Stimulated activated CD8-positive, alpha-beta memory T cell treated with anti-CD3 and anti-CD28 coated beads, Interleukin-12 subunit alpha, Interleukin-12 subunit beta, amount 100 ng/mL, for 24 hours (primary cell): ENCODE results near the gene LMTK2.

Experiments used
- DNase-seq: peaks from one replicate; pipeline ENCODE4 v3.0.0-alpha.2; 2020; ENCODE audit errors: extremely low read depth

The LMTK2 gene

GRCh38 chr7:98106647-98107312 is at the start of gene LMTK2:
TSS of gene LMTK2 (plus strand) at chr7:98106862. CDS start at chr7:98107178, 316 bp downstream.
- peak; percentile 88 for DNase-seq

- no peak for DNase-seq
These were observed 49.5 kb upstream of the LMTK2 start for GRCh38 chr7:98057157-98057556.

GRCh38 chr7:98058186-98058585 is 48.5 kb upstream of the LMTK2 start:
- no peak for DNase-seq

GRCh38 chr7:98064233-98064632 is 42.4 kb upstream of the LMTK2 start:
- DNase-seq, result no peak

- DNase-seq, result no peak
These were observed 40.5 kb upstream of the LMTK2 start for GRCh38 chr7:98066208-98066607.

- DNase-seq, result no peak
These were observed 39.6 kb upstream of the LMTK2 start for GRCh38 chr7:98066934-98067507.

- no peak for DNase-seq
These were observed 33.6 kb upstream of the LMTK2 start for GRCh38 chr7:98073047-98073446.

GRCh38 chr7:98075801-98076200 is 30.9 kb upstream of the LMTK2 start:
- DNase-seq, result no peak

GRCh38 chr7:98077762-98078161 is 28.9 kb upstream of the LMTK2 start:
- no peak for DNase-seq

GRCh38 chr7:98078197-98078870 is 28.3 kb upstream of the LMTK2 start:
- no peak for DNase-seq

- no peak for DNase-seq
These were observed 26.6 kb upstream of the LMTK2 start for GRCh38 chr7:98079891-98080648.

GRCh38 chr7:98081319-98081718 is 25.3 kb upstream of the LMTK2 start:
- no peak for DNase-seq

- no peak for DNase-seq
These were observed 22.0 kb upstream of the LMTK2 start for GRCh38 chr7:98084631-98085030.

- no peak for DNase-seq
These were observed 21.0 kb upstream of the LMTK2 start for GRCh38 chr7:98085674-98086073.

GRCh38 chr7:98086281-98086718 is 20.4 kb upstream of the LMTK2 start:
- no peak for DNase-seq

- no peak for DNase-seq
These were observed 18.6 kb upstream of the LMTK2 start for GRCh38 chr7:98088109-98088508.

GRCh38 chr7:98090116-98090515 is 16.5 kb upstream of the LMTK2 start:
- no peak for DNase-seq

GRCh38 chr7:98091061-98091460 is 15.6 kb upstream of the LMTK2 start:
- no peak for DNase-seq

GRCh38 chr7:98091523-98091922 is 15.1 kb upstream of the LMTK2 start:
- no peak for DNase-seq

- no peak for DNase-seq
These were observed 9.5 kb upstream of the LMTK2 start for GRCh38 chr7:98097042-98097645.

GRCh38 chr7:98100088-98100487 is 6.6 kb upstream of the LMTK2 start:
- no peak for DNase-seq

- no peak for DNase-seq
These were observed 4.5 kb upstream of the LMTK2 start for GRCh38 chr7:98102170-98102569.
